Activated CD4-positive, alpha-beta T cell treated with anti-CD3 and anti-CD28 coated beads, Interleukin-2, amount 50 U/mL, for 24 hours (primary cell): ENCODE measurements around the gene VEGFB.

Experiments
- DNase-seq, 2 donors: peaks; one replicate each; pipeline ENCODE4 v3.0.0-alpha.2; 2020; ENCODE audit warnings: low read depth in 1 of 2, low spot score in 1 of 2

VEGFB gene

DNA sequence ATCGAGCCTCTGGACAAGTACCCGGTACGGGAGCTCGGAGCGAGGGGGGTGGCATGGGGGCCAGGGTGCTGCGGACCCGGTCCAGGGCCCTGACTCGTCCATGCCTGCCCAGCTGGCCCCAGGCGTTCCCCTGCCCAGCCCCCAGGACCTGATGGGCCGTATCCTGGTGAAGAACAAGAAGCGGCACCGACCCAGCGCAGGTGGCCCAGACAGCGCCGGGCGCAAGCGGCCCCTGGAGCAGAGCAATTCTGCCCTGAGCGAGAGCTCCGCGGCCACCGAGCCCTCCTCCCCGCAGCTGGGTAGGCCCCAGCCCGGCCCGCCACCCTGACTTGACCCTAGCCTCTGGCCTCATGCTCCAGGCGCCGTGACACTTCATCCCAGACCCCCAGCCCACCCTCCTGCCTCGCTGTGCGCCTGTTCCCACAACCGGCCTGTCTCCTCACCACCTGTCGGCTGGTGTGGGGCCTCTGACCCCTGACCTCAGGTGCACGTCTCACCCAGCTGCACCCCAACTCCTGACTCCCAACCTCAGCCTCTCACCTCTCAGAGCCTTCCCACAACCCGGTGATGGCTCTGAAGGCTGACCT is 24.7 kb downstream of the VEGFB start:
- DNase-seq, result no peak

DNA sequence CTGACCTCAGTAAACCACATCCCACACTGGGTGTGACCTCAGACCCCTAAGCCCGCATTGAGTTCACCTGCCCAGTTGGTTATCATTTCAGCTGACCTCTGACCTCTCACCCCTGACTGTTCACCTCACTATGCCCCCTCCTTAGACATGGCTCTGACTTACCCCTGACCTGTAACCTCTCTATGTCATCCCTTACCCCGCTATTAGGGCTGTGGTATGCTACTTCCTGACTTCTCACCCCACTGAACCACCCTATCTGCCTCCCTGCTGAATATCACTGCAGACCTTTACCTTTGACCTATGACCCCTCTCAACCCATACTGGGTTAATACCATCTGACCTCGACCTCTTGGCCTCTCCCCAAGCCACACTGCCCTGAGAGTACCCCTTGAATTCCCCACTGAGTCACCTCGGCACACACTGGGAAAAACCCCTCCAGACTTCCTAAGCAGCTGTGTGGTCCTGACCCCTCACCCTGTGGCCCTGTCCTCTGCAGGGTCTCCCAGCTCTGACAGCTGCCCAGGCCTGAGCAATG is 25.2 kb downstream of the VEGFB start:
- DNase-seq, result no peak

DNA sequence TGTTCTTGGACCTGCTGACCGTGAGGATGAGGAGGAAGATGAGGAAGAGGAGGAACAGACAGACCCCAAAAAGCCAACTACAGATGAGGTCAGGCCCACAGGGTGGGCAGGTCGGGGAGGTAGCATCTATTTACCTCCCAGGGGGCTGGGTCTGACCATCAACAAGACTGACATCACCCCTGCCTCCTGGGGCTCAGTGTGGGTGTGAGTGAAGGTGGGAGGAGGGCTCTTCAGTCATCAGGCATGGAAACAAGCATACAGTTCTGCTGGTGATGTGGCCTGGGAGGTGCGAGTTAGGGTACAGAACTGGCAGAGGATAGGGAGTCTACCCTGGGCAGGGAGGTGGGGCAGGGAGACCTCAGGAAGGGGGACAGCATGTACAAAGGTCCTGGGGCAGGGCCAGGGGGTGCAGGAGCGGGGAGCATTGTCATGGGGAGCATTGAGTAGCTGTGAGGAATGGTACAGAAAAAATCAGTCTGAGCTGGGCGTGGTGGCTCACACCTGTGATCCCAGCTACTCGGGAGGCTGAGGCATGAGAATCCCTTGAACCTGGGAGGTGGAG is 25.8 kb downstream of the VEGFB start:
- DNase-seq, result no peak

DNA sequence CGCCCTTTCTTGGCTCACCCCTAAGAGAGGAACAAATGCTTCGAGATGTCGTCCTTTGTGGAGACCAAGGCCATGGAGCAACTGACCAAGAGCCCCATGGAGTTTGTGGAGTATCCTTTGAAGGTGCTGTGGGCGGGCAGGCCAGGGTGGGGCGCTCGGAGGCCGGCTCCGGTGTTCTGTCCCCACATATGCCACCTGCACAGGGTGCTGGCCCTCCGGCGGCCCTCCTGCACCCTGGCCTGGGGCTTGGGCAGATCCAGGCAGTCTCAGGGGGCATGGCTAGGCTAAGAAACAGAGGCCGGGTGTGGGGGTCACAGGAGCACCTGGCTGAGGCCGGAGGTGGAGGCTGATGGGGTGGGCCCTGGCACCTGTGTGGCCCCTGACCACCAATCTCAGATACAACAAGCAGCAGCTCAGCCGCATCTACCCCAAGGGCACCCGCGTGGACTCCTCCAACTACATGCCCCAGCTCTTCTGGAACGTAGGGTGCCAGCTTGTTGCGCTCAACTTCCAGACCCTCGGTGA is 27.2 kb downstream of the VEGFB start:
- no peak for DNase-seq

DNA sequence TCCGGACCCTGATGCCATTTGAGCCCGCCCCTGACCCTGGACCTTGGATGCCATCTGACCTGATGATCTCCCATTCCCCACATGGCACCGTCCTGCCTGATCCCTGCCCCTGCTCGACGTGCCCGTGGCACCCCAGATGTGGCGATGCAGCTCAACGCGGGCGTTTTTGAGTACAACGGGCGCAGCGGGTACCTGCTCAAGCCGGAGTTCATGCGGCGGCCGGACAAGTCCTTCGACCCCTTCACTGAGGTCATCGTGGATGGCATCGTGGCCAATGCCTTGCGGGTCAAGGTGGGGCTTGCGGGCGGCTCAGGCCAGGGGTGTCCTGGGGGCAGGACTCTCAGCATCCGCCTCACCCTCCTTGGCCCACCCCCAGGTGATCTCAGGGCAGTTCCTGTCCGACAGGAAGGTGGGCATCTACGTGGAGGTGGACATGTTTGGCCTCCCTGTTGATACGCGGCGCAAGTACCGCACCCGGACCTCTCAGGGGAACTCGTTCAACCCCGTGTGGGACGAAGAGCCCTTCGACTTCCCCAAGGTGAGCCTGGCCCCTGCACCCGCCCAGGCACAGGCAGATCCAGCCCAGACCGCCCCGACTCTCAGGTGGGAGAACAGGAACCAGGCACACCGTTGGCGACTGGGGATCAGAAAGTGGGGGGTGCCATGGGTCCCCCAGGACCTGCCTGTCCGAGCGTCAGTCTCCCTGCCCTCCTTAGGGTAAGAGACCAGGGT is 28.1 kb downstream of the VEGFB start:
- no peak for DNase-seq

DNA sequence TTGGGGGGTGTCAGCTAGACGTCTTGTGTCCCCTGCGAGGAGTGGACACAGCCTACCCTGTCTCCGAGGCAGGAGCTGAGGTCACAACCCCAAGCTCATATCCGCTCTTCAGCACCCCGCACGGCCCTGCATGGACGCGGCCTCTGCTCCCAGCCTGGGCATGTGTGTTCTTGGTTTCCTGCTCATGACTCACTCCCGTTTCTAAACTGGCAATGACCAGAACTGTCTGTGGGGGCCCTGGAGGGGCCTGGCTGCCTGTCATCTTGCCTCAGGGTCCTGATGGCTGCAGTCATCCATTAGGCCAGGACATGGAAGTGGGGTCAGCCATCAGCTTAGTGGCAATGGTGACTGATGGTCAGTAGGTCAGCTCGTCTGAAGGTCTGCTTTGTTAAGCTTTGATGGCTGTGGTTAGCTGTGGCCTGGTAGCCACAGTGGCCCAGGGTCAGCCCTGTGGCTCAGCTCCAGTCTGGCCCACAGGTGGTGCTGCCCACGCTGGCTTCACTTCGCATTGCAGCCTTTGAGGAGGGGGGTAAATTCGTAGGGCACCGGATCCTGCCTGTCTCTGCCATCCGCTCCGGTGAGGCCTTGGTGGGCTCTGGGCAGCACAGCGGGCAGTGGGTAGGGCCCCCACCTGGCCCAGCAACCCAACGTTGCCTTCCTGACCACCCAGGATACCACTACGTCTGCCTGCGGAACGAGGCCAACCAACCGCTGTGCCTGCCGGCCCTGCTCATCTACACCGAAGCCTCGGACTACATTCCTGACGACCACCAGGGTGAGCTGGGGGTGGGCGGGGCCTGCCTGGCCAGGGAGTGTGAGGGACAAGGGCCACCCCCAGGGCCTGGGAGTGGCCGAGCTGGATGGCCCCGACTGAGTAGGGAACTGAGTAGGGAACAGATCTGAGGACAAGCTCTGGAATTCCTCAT is 28.9 kb downstream of the VEGFB start:
- no peak for DNase-seq

DNA sequence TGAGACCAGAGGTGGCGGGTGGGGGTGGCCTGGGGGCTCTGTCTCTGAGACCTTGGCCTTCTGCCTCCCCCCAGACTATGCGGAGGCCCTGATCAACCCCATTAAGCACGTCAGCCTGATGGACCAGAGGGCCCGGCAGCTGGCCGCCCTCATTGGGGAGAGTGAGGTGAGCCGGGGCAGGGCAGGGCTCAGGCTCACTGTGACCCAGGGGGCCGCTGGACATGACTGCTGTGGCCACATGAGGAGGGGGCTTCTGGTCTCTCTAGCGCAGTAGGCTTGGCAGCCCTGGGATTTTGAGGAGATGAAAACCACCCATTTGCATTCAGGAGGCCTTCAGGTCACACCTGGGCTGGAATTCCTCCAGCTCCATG is 29.5 kb downstream of the VEGFB start:
- no peak for DNase-seq

DNA sequence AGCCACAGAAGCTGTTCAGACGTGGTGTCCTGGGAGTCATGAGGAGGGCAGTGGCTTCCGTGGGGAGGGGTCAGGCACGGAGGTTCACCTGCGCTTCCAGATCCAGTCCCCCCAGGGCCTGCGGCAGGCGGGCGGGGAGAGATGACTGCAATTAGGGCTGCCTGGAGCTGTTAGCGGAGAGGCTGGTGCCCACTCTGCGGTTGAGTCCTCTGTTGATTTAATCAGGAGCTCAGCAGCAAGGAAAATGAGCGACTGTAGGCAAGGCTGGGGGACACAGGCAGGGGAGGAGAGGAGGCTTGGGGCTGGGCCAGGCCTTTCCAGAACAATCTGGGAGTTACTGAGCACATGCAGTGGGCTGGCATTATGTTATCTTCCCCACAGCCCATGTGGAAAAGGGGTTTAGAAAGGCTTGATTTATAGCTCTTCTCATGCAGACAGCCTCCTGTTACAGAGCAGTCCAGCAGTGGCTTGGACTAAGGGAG is 30.0 kb downstream of the VEGFB start:
- DNase-seq, result no peak

DNA sequence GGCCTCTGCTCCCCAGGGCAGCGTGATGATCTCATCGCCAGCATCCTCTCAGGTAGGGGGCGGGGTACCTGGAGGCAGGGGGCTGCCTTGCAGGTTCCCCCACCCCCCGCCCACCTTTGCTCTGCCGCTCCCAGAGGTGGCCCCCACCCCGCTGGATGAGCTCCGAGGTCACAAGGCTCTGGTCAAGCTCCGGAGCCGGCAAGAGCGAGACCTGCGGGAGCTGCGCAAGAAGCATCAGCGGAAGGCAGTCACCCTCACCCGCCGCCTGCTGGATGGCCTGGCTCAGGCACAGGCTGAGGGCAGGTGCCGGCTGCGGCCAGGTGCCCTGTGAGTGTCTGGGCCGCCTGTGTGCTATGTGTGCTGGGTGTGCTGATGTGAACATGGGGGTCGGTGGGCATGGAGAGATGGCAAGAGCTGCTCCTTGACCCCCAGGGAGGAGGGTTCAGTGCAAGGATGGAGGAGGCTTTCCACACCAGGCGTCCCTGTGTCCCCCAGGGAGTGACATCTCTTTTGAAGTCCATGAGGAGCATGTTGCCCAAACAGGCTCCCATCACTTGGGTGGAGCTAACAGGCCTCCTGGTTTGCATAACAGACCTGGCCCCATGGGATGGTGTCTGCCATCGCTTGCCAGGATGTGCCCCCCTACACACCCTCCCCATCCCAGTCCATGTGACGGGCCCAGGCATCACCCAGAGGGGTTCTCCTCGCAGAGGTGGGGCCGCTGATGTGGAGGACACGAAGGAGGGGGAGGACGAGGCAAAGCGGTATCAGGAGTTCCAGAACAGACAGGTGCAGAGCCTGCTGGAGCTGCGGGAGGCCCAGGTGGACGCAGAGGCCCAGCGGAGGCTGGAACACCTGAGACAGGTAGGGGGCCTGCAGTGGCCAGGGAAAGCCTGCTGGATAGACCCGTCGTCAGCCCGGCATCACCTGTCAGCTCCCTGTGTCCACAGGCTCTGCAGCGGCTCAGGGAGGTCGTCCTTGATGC is 31.1 kb downstream of the VEGFB start:
- DNase-seq, result no peak

DNA sequence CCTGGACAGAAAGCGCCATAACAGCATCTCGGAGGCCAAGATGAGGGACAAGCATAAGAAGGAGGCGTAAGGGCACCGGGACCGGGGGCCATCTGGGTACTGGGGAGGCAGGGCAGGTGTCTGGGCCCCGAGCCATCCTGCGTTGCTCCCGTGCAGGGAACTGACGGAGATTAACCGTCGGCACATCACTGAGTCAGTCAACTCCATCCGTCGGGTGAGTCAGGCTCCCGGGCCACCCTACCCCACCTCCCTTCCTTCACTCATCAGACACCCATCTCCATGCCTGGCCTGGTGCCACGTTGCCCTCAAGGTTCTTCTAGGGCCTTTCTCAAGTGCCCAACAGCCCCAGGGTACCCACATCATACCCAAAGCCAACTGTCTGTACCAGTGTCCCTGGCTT is 32.0 kb downstream of the VEGFB start:
- no peak for DNase-seq

DNA sequence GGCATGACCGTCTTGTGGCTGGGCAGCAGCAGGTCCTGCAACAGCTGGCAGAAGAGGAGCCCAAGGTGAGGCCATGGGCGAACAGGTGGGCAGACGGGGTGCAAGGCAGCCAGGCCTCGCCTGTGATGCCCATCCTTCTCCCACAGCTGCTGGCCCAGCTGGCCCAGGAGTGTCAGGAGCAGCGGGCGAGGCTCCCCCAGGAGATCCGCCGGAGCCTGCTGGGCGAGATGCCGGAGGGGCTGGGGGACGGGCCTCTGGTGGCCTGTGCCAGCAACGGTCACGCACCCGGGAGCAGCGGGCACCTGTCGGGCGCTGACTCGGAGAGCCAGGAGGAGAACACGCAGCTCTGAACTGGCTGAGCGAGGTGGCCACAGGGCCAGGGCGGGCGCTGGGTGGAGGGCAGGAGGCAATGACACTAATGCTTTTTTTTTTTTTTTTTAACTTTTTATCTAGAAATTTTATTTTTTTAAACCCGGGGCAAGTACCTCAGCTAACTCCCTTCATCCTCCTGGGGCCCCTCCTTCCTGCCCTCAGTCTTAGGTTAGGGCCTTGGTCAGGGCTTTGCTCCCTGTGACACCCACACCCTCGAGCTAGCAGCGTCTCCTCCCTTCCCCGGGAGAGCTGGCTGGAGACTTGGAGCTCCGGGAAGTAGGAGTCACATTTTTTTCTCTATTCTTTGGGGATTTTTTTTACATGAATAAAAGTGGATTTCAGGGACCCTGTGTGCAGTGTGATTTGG is 33.0 kb downstream of the VEGFB start:
- no peak for DNase-seq

DNA sequence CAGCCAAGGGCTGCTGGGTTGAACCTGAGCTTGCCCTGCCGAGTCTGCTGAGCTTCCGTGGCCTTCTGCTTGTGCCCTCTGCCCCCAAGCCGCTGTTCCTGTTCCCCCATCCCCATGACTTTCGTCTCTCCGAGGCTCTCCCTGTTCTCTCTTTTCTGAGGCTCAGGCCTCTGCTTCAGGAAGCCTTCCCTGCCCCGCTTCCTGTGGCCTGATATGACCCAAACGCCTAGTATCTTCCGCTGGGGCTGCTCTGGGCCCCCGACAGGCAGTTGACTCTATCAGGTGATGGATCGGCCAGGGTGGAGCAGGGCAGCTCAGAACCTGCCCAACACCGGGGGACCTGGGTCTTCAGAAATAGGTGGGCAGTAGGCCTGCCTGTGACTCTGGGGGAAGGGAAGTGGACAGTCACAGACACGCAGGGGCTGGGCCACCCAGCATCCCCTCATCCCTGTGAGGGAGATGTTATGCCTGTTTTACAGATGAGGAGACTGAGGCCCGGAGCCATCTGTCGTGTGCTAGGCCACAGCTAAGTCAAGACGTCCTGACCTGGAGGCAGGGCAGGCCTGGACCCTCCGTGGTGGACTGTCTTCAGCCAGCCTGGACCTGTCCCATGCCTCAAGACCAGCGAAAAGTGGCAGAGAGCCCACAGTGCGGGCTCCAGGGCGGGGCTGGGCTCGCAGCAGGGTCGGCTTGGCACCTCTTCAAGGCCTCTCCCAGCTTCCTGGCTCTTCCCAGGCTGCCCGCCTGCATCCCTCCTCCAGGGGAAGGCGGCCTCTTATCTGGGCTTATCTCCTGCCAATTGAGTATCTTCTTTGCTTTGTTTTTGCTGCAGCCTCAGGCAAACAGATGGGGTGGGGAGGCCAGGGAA is 33.9 kb downstream of the VEGFB start:
- no peak for DNase-seq

DNA sequence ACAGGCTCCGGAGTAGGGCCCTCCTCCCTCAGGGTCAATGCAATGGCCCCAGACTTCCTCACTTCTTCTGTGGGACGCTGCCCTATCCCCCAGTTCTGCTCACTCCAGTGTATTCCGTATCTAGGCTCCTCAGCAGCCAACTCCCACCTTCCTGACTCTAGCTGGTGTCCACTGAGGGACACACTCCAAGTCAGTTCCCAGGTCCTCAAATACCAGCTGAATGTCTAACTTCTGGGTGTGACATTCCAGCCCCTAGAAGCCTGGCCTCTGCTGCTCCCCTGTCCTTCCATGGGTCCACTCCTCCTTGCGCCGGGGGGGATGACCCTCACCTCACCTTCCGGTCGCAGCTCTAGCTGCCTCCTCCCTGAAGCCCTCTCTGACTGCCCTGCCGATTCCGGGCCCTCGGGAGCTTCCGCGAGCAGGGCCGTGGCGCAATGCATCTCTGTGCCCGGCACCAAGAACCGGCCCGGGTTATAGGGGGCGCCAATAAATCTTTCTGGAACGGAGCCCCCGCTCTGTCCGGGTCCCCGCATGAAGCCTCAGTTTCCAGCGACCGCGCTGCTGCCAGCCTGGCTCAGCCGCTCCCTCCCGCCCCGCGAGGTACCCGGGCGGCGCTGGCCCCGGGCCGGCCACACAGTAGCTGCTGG is 34.6 kb downstream of the VEGFB start:
- DNase-seq, result peak in 1 of 2 donors; percentile 35

DNA sequence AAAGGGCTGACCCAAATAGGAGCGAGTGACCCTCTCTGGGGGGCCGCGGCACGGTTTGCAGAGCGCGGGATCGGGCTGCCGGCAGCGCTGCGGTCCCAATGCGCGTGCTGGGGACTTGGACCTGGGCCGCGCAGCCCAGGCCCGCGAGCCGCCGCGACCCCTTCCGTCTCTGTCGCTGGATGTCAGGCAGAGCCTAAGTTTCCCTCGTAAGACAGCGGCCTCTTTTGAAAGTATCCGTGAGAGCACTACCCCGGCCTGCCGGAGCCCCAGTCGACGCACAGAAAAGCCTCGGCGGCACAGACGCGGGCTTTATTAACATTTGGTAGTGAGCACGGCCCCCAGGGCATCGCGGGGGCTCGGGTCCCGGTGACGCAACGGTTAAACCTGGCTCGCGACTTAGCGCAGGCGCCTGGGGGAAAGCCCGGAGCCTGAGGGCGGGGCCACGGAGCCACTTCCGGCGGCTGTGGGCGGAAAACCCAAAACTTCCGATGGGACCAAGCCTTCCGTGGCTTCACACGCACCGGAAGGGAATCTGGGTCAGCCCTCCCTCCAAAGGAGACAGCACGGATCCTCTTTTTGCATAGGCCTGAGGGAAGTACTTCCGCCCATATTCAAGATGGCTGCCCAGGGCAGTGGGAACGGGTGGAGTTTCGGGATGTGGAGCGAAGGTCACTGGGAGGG is 35.3 kb downstream of the VEGFB start:
- DNase-seq, result peak; percentile 97 to 99

DNA sequence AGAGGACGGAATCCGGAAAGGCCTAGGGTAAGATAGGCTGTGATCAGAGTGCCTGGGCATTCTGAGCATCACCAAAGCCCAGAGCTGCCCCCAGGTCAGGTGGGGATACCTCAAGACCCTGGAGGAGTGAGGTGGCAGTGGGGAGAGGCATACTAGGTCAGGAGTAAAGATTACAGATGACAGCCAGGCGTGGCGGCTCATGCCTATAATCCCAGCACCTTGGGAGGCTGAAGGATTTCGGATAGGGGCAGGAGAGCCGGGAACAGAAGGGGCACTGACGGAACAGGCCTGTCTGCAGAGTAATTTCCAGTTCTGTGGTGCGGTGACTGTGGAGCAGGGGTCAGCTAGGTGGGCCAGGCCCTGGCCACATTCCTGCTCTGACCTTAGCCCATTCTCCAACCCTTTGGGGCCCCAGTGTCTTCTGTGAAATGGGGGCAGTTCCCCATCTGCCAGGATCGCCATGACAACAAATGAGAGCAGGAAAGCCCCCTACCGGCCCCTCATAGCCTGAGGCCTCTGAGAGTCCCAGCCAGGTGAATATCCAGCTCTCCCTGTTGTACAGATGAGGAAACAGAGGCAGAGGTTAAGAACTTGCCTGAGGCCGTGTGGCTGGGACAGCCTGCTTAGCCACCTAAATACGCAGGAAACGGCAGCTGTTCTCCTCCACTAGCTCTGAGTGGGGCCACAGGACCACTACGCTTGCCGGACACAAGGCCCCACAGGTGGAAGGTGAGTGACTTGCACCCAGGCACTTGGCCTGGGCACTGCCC is 40.8 kb downstream of the VEGFB start:
- DNase-seq, result no peak

DNA sequence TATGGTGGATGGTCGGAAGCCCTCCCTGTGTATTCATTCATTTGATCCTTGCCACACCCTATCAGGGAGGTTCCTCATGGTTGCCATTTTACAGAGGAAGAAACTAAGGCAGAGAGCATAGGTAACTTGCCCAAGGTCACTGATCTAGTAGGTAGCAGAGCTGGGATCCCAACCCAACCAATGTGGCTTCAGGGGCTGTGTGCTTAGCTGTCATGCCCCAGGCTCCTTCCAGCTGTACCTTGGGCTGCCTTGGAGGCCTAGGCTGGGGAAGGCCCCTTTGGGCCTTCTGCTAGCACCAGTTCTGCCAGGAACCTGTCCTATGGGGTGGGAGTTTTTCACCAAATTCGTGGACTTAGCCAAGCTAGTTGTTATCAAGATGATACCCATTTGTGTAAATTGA is 41.5 kb downstream of the VEGFB start:
- no peak for DNase-seq
